ENCODE measurements around the gene HADHB. TPM values are rescaled to one million over a fixed set of nuclear protein-coding genes. Genes with fewer than 3 reads are reported as not detected.
"Not testable (repeated sequence)": the region's sequence is repeated elsewhere in the genome, so short reads cannot be mapped to it uniquely, and the experiment has no call there.

HADHB gene
- polyA plus RNA-seq, 4 donors = 151 to 194 (median 167) TPM

DNA sequence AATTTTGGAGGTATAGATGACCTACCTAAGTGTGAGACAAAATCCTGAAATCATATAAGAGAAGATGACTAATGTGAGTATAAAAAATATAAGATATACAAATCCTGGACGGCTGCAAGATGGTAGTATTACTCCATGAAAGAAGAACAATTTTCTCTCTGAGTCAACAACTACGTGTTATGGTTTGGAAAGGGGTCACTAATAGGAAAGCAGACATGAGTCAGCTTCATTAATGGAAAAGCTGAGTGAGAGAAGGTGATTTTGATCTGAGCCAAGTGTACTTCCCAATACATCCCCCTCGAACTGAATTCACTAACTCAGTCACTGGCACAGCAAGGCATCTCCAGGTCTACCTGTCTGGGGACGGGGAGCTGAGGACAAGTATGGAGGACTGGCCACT lies 81.1 kb downstream of the HADHB start:
- no peak for DNase-seq (ENCODE audit: low read depth in 4 of 4, low spot score in 2 of 4)

DNA sequence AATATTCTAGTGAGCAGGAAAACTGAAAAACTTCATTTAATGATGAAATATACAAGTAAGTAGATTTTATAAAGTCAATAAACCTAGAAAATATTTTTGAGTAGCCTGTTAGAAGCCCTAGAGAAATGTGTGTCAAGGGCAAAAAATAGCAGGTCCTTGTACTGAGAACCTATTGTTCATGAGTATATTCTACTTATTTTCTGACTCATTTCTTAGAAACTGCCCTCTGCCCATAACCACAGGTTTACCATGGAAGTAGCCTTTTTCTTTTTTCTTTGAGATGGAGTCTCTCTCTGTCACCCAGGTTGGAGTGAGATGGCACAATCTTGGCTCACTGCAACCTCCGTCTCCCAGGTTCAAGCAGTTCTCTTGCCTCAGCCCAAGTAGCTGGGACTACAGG lies 81.8 kb downstream of the HADHB start:
- no peak for DNase-seq (ENCODE audit: low read depth in 4 of 4, low spot score in 2 of 4)

DNA sequence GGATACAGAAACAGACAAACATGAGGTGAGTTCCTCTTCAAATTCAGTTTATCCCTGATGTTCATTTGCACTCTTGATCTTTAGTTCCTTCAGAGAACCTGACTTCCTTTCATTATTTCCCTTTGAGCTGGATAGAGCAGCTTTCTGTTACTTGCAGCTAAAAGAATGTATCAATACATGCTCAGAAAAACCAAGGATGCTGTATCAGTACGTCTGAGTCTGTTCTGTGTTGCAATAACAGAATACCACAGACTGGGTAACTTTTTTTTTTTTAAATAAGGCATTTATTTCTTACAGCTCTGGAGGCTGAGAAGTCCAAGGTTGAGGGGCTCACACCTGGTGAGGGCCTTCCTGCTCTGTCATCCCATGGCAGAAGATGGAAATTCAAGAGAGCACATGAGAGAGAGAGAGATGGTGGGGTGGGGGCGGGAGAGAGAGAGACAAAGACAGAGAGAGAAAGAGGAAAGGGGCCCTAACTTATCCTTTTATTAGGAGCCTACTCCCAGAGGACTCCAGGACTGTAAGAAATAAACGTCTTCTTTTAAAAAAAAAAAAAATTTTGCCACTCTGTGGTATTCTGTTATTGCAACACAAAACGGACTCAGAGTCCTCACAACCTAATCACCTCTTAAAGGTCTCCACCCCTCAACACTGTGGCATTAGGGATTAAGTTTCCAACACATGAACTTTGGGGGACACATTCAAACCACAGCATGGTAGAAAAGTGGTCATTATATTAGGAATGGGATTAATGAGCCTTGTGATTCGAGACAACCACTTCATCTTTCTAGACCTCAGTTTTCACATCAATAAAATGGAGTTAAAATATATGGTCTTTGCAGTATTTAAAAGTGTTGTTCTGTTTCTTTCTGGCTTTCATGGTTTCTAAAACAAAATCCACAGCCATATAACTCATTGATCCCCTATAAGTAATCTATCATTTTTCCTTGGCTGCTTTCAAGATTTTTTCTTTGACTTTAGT lies 82.8 kb downstream of the HADHB start:
- DNase-seq (ENCODE audit: low read depth in 4 of 4, low spot score in 2 of 4) = no peak

DNA sequence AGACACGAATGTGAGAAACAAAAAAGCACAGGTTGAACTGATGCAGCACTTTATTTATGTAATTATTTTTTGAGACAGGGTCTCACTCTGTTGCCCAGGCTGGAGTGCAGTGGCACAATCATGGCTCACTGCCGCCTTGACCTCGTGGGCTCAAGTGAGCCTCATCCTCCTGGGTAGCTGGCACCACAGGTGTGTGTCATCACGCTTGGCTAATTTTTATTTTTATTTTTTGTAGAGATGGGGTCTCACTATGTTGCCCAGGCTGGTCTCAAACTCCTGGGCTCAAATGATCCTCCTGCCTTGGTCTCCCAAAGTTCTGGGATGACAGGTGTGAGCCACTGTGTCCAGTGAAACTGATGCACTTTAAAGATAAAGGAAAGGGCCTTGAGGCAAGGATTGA lies 84.3 kb downstream of the HADHB start:
- not testable (repeated sequence) for DNase-seq (ENCODE audit: low read depth in 4 of 4, low spot score in 2 of 4)

DNA sequence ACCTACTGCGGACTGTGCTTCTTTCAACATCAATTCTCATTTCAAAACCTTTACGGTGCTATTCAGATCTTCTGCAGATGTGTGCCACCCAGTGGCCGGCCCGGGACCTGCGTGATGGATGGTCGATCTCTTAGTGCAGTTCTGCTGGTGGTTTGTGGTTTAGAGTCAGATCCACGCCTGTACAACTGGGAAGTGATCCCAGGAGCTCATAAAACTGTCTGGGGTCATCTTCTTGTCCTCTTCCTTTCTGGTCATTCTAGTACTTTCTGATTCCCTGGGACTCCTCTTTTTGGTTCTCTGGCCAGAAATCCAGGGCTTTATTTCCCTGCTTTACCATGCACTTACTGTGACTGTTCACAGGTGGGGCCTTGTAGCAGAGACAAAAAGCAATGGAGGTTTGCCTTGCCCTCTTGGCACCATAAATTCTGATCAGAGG lies 85.4 kb downstream of the HADHB start:
- DNase-seq (ENCODE audit: low read depth in 4 of 4, low spot score in 2 of 4) = no peak

DNA sequence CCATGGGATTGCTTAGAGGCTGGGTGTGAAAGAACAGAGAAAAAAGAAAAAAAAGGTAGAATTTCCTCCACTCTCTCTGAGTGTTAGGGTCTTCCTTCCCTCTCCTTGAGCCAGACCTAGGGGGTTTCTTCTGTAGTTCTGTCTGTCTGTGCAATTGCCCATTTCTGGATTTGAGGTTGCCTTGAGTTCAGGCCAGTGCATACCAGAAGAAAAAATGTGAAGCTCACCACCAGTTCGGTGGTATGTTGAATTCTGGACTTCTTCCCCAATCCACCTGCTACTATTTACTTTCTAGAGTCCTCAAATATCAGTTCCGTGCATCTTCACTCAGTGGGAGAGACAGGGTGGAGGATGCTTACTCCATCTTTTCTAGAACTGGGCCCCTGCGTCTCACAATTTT lies 85.9 kb downstream of the HADHB start:
- DNase-seq (ENCODE audit: low read depth in 4 of 4, low spot score in 2 of 4) = no peak

DNA sequence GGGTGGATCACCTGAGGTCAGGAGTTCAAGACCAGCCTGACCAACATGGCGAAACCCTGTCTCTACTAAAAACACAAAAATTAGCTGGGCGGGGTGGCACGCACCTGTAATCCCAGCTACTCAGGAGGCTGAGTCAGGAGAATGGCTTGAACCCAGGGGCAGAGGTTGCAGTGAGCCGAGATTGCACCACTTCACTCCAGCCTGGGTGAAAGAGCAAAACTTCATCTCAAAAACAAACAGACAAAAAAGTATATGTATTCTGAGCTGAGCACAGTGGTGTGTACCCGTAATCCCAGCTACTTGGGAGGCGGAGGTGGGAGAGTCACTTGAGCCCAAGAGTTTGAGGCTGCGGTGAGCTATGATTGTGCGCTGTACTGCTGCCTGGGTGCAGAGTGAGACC lies 86.6 kb downstream of the HADHB start:
- not testable (repeated sequence) for DNase-seq (ENCODE audit: low read depth in 4 of 4, low spot score in 2 of 4)

DNA sequence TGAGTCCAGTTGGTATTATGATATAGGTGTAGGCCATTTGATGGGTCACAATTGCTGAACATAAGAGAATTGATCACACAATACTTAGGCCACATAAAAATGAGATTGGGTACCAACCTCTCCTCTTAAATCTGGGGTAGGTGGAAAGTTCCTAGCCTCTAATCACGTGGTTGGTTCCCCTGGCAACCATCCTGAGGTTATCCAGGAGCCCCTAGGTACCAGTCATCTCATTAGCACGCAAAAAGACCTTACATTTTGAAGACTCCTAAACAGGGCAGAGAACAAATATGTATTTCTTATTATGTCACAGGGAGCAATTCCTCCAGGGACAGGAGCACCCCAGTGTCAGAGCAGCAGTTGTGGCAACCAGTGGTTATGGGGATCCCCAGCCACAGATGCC lies 88.6 kb downstream of the HADHB start:
- DNase-seq (ENCODE audit: low read depth in 4 of 4, low spot score in 2 of 4) = no peak

DNA sequence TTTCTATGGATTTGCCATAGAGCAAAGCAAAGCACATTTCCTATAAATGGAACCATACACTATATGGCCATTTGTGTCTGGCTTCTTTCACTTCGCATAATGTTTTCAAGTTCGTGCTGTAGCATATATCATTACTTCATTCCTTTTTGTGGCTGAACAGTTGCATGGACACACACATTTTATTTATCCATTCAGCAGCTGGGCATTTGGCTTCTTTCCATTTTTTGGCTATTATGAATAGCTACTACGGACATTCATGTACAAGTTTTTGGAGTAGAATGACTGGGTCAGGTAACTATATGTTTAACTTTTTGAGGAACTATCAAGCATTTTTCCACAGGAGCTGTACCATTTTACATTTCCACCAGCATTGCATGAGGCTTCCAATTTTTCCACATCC lies 90.5 kb downstream of the HADHB start:
- DNase-seq (ENCODE audit: low read depth in 4 of 4, low spot score in 2 of 4) = no peak

DNA sequence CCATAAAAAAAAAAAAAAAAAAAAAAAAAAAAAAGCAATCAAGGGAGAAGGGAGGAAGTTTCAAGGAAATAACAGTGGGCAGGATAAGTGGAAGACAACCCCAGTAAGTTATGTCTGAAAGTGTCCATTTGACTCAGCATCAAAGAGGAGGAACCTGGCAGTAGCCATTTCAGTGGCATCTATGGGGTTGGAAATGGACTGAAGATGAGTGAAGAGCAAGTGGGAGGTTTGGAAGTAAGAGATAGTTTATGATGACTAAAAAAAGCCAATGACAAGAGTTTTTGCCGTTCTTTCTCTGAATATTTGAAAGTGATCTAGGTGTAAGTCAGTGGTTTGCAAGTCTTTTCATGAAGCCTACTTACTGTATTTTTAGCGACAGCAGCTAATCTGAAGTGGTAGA lies 92.0 kb downstream of the HADHB start:
- DNase-seq (ENCODE audit: low read depth in 4 of 4, low spot score in 2 of 4) = no peak

DNA sequence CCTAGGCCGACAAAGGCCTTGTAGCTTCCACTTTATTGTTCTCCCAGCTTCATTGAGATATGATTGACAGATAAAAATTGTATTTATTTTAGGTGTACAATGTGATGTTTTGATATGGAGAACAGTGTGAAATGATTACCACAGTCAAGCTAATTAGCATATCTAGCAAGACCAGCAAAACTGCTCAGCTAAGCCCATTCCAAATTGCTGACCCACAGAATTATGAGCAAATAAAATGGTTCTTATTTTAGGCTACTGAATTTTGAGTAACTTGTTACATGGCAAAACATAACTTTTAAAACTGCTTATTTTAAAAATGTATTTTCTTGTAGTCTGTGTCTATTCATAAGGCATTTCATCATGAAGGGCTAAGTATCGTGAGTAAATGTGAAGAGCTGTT lies 92.6 kb downstream of the HADHB start:
- no peak for DNase-seq (ENCODE audit: low read depth in 4 of 4, low spot score in 2 of 4)

Other genes with a start within 250 kb of the HADHB start
- gene RAB10, start 210.9 kb upstream of the HADHB start, polyA plus RNA-seq (ENCODE audit: insufficient read length in 4 of 4) = 100 to 1,000 TPM; 116 to 172 (median 132) TPM
- 1 to 10 TPM; 5.8 to 9.0 (median 7.8) TPM for gene GAREM2, start 71.9 kb upstream of the HADHB start, polyA plus RNA-seq (ENCODE audit: insufficient read length in 4 of 4)
- 100 to 1,000 TPM; 188 to 240 (median 211) TPM for gene HADHA, start 307 bp upstream of the HADHB start, polyA plus RNA-seq (ENCODE audit: insufficient read length in 4 of 4)
- gene SELENOI, start 101.2 kb downstream of the HADHB start, polyA plus RNA-seq (ENCODE audit: insufficient read length in 4 of 4) = 10 to 100 TPM; 18.4 to 27.2 (median 21.0) TPM
- gene ADGRF3, start 101.8 kb downstream of the HADHB start, polyA plus RNA-seq (ENCODE audit: insufficient read length in 4 of 4) = 1 to 10 TPM; 2.0 to 3.6 (median 2.6) TPM
- 1 to 10 TPM; 2.4 to 3.8 (median 3.0) TPM for gene DRC1, start 157.0 kb downstream of the HADHB start, polyA plus RNA-seq (ENCODE audit: insufficient read length in 4 of 4)
- under 1 TPM; 0.10 to 0.24 (median 0.20) TPM for gene OTOF, start 233.2 kb downstream of the HADHB start, polyA plus RNA-seq (ENCODE audit: insufficient read length in 4 of 4)

All from left renal cortex interstitium (tissue), 4 donors.